Mucosa of rectum (tissue), 2 donors: ENCODE data around the gene SLC35E2B.

Source experiments
- H3K27ac ChIP-seq, 2 donors: one replicate each; pipeline ENCODE4 v1.7.0; 2013; ENCODE audit warnings: inconsistent platforms in 2 of 2, low read depth in 2 of 2, low read length in 2 of 2
- H3K27me3 ChIP-seq, 2 donors: one replicate each; pipeline ENCODE4 v1.7.0; 2013; ENCODE audit warnings: low read length in 2 of 2; ENCODE audit not compliant: control insufficient read depth in 2 of 2, insufficient read depth in 2 of 2
- H3K36me3 ChIP-seq, 2 donors: one replicate each; pipeline ENCODE4 v1.7.0; 2013; ENCODE audit warnings: low read length in 2 of 2; ENCODE audit not compliant: control insufficient read depth in 2 of 2, insufficient read depth in 2 of 2
- H3K4me1 ChIP-seq, 2 donors: one replicate each; pipeline ENCODE4 v1.7.0; 2013; ENCODE audit warnings: low read length in 2 of 2, mild to moderate bottlenecking in 1 of 2; ENCODE audit not compliant: control insufficient read depth in 2 of 2, insufficient read depth in 2 of 2
- H3K4me3 ChIP-seq, 2 donors: one replicate each; pipeline ENCODE4 v1.7.0; 2013; ENCODE audit warnings: low read length in 2 of 2
- H3K9ac ChIP-seq, 2 donors: one replicate each; pipeline ENCODE4 v1.7.0; 2013; ENCODE audit warnings: low read length in 2 of 2, low read depth in 1 of 2, mild to moderate bottlenecking in 1 of 2
- H3K9me3 ChIP-seq, 2 donors: one replicate each; pipeline ENCODE4 v1.7.0; 2013; ENCODE audit warnings: low read length in 2 of 2; ENCODE audit not compliant: control insufficient read depth in 2 of 2
- donor health status: healthy.
- donor health status: Normal muscosa, but diverticular disease.

The SLC35E2B gene

DNA sequence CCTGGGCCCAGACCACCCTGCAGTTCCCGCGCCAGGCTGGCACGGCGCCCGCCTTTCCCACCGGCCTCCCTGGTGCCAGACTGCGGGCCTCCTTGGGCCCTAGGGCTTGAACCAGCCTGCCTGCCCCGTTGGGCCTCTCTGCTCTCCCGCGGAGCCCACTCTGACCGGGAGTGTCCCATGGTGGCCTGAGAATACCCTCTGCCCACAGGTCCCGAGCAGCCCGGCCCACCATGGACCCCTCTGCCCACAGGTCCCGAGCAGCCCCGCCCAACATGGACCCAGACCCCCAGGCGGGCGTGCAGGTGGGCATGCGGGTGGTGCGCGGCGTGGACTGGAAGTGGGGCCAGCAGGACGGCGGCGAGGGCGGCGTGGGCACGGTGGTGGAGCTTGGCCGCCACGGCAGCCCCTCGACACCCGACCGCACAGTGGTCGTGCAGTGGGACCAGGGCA lies 69.4 kb downstream of the SLC35E2B start:
- H3K4me3 ChIP-seq: no peak overlapping the region
- H3K9me3 ChIP-seq: no peaks in the 10 kb centered on the region
- H3K9ac ChIP-seq: no peak overlapping the region
- peaks cover 8 to 11% of the 10 kb centered on the region in 2 donors for H3K4me1 ChIP-seq
- H3K36me3 ChIP-seq: no peaks in the 10 kb centered on the region
- H3K27ac ChIP-seq: no peak overlapping the region
- H3K27me3 ChIP-seq: no peaks in the 10 kb centered on the region

DNA sequence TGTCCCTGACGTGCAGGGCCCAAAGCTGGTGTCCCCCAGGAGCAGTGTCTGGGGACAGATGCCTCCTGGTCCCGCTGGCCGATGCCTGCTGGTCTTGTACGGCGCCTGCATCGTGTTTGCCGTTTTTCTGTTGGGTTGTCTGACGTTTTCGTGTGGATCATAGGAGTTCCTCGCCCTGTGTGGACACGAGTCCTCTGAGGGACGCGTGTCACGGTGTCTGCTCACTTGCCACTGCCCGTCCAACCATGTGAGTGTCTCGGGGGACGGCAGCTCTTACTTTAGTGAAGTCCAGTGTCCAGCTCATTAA lies 69.9 kb downstream of the SLC35E2B start:
- Histone ChIP-seq H3K27ac (no peak overlapping the region), H3K9me3 (no peaks in the 10 kb centered on the region), H3K36me3 (peaks cover 2% of the 10 kb centered on the region in 2 donors), H3K4me1 (peaks cover 7 to 9% of the 10 kb centered on the region in 2 donors), H3K4me3 (no peak overlapping the region), H3K9ac (no peak overlapping the region), H3K27me3 (no peaks in the 10 kb centered on the region)

DNA sequence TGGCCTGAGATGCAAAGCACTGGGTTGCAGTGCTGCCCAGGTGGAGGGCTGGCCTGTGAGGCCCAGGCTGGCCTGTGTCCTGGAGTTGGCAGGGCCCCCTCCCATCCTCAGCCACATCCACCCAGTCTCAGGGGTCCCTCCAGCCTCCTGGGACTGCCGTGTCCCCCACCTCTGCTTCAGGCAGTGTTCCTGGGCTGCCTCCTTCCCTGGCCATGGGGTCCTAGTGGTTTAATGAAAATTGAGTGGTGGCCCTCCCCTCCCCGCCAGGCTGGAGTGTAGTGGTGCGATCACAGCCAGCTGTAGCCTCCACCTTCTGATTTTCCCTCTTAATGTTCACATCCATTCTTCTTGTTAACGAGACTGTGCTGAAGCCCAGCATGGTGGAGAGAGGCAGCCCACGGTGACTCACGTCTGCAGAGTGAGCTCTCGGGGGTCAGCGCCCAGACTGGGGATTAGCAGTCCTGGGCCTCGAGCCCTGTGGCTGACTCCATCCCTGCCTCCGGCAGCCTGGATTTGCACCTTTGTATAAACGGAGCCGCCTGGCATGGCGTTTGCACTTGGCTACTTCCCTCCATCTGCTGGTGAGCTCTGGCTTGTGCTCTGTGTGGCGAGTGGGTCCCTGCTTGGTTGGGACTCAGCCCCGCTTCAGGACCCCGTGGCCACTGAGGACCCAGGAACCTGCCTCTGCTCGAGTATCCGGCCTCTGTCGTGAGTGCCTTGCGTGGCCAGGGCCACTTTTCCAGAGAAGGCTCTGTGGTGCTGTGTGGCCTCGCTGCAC lies 70.4 kb downstream of the SLC35E2B start:
- H3K36me3 ChIP-seq: peaks cover 4% of the 10 kb centered on the region in 2 donors
- no peak overlapping the region for H3K4me3 ChIP-seq

DNA sequence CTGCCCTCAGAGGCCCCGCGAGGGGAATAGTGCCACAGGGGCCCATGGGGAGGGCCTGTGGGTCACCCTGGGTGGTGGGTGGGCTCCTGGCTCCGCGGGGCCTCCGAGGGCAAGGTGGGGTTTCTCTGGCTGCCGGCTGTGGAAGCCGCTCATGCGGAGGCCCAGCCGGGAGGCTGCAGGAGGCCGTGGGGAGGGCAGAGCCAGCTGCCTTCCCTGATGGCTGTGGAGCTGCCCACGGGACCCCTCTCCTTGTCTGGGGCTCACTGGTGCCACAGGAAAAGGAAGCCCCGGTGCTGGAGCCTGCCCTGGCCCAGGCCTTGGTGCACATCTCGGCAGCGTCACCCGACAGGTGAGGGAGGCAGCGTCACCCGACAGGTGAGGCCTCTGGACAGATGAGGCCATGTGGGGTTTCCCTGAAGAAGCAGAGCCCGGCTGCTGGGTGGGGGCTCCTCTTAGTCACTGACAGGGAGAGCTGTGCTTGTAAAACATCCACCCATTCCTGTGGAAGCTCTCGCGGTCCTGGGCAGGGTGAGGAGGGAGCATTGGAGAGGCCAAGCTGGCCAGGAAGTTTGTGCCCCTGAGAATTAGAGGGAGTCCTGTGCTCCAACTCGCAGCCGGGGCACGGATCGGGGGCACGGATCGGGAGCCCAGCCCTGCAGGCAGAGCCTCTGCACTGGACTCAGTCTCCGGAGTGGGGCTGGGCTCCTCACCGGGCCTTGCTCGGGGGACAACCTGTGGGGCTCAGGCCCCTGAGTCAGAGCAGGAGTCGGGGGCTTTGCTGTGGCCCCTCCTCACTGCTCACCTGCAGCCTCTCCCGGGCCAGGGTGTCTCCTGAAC lies 71.2 kb downstream of the SLC35E2B start:
- Histone ChIP-seq H3K4me1 (peaks cover 7 to 9% of the 10 kb centered on the region in 2 donors), H3K4me3 (no peak overlapping the region), H3K36me3 (peaks cover 4% of the 10 kb centered on the region in 2 donors), H3K9me3 (no peaks in the 10 kb centered on the region), H3K27ac (no peak overlapping the region), H3K9ac (no peak overlapping the region), H3K27me3 (no peaks in the 10 kb centered on the region)

More for the DNA sequence above, 70.4 kb downstream of the SLC35E2B start:
- Histone ChIP-seq H3K27me3 (no peaks in the 10 kb centered on the region), H3K27ac (no peak overlapping the region), H3K9me3 (no peaks in the 10 kb centered on the region), H3K9ac (no peak overlapping the region), H3K4me1 (peaks cover 5 to 6% of the 10 kb centered on the region in 2 donors)

DNA sequence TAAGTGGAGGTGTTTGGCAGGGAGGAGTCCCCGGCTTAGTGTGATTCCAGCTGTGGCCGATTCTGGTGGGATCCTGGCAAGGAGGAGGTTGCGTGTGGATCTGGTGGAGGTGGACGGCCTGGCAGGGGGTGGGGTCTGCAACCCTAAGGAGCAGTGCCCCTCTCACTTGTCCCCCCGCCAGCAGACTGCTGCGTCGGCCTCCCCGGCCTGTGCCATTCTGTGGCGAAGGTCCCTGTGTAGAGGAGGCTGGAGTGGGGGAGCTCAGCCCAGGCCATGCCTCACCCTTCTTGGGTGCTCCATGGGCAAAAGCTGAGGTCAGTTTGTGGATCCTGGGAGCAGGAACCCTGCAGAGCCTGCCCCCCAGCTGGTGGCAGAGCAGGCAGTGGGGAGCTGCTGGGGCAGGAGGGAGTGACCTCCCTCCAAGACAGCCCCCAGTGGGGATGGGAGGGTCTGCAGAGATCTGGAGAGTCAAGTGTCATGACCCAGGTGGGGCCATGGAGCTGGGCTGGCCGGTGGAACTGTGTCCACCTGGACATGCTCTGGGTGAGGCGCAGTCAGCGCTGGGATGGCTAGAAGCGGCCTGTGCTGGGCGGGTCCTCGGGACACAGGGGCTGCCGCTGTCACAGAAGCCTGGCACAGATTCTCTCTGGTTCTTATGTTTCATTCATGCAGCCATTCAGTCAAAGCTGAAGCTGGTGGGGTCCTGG lies 72.0 kb downstream of the SLC35E2B start:
- H3K27me3 ChIP-seq: no peaks in the 10 kb centered on the region
- H3K27ac ChIP-seq: no peak overlapping the region
- no peak overlapping the region for H3K4me3 ChIP-seq
- peaks cover 4% of the 10 kb centered on the region in 2 donors for H3K36me3 ChIP-seq
- no peaks in the 10 kb centered on the region for H3K9me3 ChIP-seq
- H3K4me1 ChIP-seq: peaks cover 8 to 11% of the 10 kb centered on the region in 2 donors
- H3K9ac ChIP-seq: no peak overlapping the region

DNA sequence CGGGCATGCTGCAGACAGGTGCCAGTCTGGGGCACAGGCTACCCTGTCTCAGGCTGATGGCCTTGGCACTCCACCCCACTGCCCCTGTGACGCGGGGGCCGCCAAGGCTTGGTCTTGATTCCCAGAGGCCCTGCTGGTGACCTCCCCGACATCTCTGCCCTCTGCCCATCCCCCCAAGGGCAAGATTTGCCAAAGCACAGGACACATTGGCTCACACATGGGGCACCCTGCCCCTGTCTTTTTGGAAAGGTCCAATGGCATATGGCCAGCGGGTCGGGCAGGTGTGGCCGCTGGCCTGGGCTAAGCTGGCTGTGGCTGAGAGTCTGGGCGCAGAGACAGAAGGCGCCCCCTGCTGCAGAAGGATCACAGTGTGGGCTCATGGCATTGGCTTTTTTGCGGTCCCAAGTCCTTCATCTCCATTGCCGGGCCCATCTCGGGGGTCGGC lies 72.7 kb downstream of the SLC35E2B start:
- peaks cover 9 to 11% of the 10 kb centered on the region in 2 donors for H3K4me1 ChIP-seq
- H3K9me3 ChIP-seq: no peaks in the 10 kb centered on the region
- H3K36me3 ChIP-seq: peaks cover 4% of the 10 kb centered on the region in 2 donors
- H3K9ac ChIP-seq: no peak overlapping the region
- H3K4me3 ChIP-seq: no peak overlapping the region
- H3K27me3 ChIP-seq: no peaks in the 10 kb centered on the region
- H3K27ac ChIP-seq: no peak overlapping the region

DNA sequence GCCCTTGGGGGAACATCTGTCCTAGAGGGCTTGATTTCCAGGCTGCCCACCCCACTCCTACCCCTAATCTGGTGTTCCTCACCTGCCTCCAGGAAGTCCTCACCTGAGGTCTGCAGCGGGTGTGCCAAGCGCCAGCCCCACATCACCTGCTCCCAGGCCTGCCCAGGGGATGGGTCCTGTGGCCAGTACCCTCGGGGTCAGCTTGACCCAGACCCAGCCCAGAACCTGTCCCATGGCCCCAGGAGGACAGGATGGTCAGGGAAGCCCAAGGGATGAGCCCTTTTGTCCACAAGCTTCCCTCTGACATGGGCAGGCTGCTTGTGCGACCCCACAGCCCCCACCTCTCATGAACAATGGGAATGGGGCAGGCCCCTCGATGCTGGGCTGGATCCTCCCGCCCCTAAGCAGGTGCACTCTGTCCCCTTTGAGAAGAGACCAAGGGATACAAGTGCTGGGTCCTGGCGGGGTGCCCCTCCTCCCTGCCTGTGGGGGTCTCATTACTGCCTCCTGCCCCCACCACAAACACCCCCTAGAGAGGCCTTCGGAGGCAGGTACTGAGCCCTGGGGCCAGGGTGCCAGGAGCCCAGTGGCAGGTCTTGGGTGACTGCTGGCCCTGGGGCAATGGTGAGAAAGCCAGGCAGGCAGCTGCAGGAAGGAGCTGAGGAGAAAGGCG lies 74.1 kb downstream of the SLC35E2B start:
- Histone ChIP-seq H3K4me3 (no peak overlapping the region), H3K9me3 (no peaks in the 10 kb centered on the region), H3K27ac (no peak overlapping the region), H3K27me3 (no peaks in the 10 kb centered on the region), H3K4me1 (peaks cover 21% of the 10 kb centered on the region in 2 donors), H3K36me3 (peaks cover 4% of the 10 kb centered on the region in 2 donors), H3K9ac (no peak overlapping the region)

DNA sequence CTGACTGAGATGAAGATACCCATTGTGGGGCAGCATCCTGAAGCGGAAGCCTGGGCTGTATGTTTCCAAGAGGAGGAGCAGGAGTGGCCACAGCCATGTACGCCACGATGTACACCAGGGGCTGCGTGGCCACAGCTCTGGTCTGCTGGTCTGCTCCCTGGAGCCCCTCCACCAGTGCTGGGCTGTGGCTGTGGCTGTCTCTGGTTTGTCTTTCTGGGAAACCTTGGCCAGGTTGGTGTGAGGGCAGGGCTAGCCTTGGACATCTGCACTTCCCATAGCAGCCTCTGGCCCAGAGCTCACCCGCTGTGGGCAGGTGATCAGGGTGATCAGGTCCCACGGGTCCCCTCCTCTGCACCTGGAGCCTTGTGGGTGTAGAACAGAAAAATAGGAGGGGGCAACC lies 74.7 kb downstream of the SLC35E2B start:
- no peaks in the 10 kb centered on the region for H3K9me3 ChIP-seq
- peaks cover 21 to 23% of the 10 kb centered on the region in 2 donors for H3K4me1 ChIP-seq
- H3K27me3 ChIP-seq: no peaks in the 10 kb centered on the region
- no peak overlapping the region for H3K27ac ChIP-seq
- H3K36me3 ChIP-seq: peaks cover 4% of the 10 kb centered on the region in 2 donors
- no peak overlapping the region for H3K9ac ChIP-seq
- no peak overlapping the region for H3K4me3 ChIP-seq

DNA sequence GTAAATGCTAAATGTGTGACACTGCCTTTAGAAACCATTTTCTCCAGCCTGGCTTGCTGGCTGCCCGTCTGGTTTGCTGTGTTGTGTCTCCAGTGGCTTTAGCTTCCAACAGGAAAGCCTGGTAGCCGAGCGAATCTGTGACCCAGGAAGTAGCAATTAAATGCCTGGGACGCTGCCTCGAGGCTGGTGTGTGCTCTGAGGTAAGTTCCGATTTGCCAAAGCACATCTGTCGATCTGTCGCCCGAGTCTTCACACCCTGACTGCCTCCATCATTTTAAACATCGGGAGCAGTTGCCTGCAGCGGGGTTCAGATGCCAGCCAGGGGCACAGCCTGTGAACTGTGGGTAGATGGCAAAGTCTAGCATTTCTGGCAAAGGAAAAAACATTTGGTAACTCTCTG lies 75.1 kb downstream of the SLC35E2B start:
- no peak overlapping the region for H3K9ac ChIP-seq
- H3K27me3 ChIP-seq: no peaks in the 10 kb centered on the region
- H3K4me3 ChIP-seq: no peak overlapping the region
- peaks cover 21 to 23% of the 10 kb centered on the region in 2 donors for H3K4me1 ChIP-seq
- peaks cover 4% of the 10 kb centered on the region in 2 donors for H3K36me3 ChIP-seq
- no peaks in the 10 kb centered on the region for H3K9me3 ChIP-seq
- no peak overlapping the region for H3K27ac ChIP-seq
